OCI-LY7 (cell line): ENCODE data around the gene MGMT.

ENCODE experiments used
- EZH2phosphoT487 ChIP-seq: fragments of 200-600 bp; sonication (generic); IDR thresholded peaks from 2 replicates; pipeline ENCODE4 v1.6.1; 2018; ENCODE audit warnings: low read depth, borderline replicate concordance, mild to moderate bottlenecking, mixed run types, antibody characterized with exemption, low read length, moderate library complexity, mixed read lengths
- TF ChIP-seq, protein P1 (sequence below): fragments of 200-600 bp; sonication (generic); conservative IDR thresholded peaks from 2 replicates; pipeline ENCODE4 v1.5.1; 2014; ENCODE audit warnings: mild to moderate bottlenecking, antibody characterized with exemption, low read length, moderate library complexity, mixed read lengths

DNA sequence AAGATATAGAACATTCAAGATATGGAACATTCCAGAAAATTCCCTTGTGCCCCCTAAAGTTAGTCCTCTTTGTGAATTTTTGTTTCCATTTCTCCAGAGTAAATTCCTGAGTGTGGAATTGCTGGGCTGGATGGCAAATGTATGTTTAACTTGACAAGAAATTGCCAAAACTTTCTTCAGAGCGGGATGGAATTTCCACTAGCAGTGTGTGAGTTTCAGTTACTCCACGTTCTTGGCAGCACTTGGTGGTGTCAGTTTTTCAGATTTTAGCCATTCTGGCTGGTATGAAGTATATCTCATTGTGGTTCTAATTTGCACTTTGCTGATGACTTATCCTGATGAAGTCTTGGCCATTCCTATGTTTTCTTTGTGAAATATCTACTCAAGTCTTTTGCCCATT is 71.2 kb downstream of the MGMT start:
- TF ChIP-seq, protein P1, sequence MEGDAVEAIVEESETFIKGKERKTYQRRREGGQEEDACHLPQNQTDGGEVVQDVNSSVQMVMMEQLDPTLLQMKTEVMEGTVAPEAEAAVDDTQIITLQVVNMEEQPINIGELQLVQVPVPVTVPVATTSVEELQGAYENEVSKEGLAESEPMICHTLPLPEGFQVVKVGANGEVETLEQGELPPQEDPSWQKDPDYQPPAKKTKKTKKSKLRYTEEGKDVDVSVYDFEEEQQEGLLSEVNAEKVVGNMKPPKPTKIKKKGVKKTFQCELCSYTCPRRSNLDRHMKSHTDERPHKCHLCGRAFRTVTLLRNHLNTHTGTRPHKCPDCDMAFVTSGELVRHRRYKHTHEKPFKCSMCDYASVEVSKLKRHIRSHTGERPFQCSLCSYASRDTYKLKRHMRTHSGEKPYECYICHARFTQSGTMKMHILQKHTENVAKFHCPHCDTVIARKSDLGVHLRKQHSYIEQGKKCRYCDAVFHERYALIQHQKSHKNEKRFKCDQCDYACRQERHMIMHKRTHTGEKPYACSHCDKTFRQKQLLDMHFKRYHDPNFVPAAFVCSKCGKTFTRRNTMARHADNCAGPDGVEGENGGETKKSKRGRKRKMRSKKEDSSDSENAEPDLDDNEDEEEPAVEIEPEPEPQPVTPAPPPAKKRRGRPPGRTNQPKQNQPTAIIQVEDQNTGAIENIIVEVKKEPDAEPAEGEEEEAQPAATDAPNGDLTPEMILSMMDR: no peak
- TF ChIP-seq EZH2phosphoT487: no peak
